HL-60/S4 (cell line): ENCODE data around the gene E4F1.
"Not testable (repeated sequence)": the region's sequence is repeated elsewhere in the genome, so short reads cannot be mapped to it uniquely, and the experiment has no call there.

Experiments
- in situ Hi-C: fragments of 300-500 bp; cut with MboI; formaldehyde crosslinking; loops from 2 replicates; pipeline ENCODE4 v1.14.3; 2022; ENCODE audit warnings: low sequenced_read_pairs

Gene E4F1

DNA sequence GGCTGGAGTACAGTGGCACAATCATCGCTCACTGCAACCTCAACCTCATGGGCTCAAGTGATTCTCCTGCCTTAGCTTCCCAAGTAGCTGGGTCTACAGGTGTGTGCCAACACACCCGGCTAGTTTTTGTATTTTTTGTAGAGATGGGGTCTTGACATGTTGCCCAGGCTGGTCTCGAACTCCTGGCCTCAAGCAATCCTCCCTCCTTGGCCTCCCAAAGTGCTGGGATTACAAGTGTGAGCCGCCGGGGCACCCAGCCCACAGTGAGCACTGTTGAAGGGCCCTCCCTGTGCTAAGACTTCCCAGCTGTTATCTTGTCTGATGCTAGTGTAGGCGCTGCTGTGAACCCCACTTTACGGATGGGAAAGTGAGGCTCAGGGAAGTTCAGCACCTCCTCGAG lies 35.0 kb upstream of the E4F1 start:
- in situ Hi-C loops = no loop called here

DNA sequence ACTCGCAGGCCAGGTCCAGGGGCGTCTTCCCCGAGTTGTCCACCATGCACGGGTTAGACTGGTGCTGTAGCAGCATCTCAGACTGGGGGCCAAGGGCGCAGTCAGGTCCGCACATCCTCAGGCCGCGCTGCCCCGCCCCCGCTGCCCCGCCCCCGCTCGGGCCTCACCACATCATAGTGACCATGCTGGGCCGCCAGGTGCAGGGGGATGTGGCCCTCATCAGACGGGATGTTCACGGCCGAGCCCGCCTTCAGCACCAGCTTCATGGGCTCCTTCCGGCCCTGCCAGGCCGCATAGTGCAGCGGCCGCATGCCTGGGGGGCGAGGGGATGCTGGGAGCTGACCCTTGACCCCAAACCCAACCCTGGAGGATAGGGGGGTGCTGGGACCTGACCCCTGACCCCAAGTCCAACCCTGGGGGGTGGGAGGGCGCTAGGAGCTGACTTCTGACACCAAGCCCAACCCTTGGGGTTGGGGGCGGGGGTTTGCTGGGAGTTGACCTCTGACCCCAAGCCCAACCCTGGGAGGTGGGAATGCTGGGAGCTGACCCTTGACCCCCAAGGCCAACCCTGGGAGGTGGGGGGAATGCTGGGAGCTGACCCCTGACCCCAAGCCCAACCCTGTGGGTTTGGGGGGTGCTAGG lies 34.0 kb upstream of the E4F1 start:
- in situ Hi-C loops = no loop called here

DNA sequence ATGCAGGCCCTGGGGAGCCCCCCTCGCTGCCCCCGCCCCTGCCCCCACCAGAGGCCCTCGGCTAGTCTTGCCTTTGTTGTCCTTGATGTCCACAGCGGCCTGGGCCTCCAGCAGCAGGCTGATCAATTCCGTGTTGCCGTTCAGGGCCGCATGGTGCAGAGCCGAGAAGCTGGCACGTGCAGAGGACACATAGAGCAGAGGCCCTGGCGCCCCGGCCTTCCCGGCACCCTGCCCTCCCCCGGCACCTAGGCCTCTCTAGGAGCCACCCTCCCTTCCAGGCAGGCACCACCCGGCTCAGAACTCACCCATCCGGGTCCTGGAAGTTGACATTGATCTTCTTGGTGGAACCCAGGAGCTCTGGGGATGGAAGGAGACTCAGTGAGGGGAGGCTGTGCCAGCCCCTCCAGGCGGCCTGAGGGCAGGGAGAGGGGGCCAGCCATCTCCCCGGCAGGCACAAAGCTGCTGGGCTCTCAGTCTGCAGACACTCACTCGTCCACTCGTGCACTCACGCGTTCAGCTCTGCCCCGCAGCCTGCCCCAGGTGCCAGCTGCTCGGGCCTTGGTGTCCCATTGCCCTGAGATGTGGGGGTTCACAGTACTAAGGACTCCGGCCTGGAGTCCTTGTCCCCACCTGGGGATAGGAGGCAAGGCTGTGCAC lies 33.3 kb upstream of the E4F1 start:
- in situ Hi-C loops = no loop called here

DNA sequence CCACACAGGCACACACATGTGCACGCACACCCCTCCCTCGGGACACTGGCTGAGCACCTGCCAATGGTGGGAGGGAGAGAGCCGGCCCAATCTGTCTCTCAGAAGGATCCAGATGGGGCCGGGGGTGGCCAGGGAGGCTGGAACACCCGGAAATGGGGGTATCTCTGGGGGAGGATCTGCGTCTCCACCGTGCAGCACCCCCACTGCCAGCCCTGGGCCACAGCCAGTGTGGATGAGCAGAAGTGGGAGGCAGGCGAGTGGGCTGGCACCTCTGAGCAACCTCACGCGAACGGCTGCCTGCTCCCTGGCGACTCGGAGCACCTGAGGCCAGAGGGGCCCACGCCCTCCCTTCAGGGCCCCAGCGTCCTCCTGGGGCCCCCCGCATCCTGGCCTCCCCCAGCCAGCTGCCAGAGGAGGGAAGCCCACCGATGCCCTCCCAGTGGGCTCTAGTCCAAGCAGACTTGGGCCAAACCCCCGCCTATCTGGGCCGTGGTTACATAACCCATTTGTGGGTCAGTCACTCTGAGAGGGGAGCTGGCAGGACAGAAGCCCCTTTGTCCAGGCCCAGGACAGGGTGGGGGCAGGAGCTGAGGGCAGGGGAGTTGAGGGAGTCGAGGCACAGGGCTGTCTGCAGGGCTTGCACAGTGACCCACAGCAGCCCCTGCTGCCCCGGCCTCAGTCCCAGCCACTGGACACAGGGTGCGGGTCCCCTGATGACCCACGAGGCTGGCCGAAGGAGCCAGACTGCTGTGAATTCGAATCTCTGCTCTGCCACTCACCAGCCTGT lies 32.5 kb upstream of the E4F1 start:
- in situ Hi-C loops = no loop called here

DNA sequence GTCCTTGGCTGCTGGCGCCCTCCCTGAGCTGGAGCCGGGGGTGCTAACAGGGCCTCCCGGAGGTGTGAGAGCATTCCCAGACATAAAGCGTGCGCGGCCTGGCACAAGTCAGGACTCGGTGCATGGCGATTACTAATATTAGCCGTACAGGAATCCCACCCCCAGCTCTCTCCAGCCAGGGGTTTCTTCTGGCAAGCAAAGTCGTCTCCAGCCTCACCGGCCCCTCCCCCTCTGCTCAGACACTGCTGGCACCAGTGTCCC lies 32.0 kb upstream of the E4F1 start:
- in situ Hi-C loops = no loop called here

DNA sequence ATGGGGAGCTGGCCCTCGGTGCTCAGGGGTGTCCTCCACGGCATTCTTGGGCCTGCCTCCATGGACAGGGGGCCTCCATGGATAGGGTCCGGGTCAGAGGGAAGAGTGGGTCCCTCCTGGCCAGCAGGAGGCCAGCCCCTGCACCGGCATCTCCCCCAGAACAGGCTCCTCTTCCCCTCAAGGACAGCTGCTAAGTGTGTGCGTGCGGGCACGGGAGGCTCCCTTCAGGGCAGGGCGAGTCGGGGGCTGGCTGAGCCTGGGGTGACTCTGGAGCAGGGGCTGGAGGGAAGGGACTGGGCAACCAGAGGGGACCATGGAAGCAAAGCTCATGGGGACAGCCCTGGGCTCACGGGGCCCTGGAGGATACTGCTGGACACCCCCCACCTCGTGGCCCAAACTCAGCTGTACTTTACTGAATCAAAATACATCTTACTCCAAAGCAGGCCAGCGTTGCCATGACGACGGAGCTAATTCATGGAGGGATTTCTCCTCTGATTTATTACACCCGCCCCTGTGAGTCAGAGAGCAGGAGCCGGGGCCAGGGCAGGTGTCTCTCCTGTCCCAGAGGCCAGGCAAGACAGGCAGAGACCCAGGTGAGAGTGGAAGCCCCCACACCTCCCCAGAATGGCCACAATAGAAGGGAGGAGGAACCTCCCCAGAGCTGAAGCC lies 29.1 kb upstream of the E4F1 start:
- in situ Hi-C loops = no loop called here

DNA sequence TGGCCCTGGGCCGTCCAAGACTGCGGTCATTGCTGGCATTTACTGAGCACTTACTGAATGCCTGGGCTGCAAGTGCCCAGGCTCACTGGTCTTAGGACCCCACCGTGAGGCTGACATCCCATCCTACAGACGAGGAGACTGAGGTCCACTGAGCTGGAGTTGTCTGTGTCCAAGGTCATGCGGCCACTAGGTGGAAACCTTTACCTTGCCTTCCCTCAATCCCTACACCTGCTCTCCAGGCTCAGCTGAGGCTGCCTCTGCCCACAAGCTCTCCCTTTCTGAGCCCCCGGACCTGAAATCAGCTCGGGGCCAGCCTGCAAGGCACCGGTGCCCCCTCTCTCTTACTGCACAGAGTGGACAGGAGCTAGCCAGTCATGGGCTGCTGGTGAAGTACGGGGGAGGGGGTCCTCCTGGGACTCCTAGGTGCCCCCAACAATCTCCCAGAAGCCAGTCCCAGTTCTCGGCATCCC lies 28.5 kb upstream of the E4F1 start:
- in situ Hi-C loops = no loop called here

DNA sequence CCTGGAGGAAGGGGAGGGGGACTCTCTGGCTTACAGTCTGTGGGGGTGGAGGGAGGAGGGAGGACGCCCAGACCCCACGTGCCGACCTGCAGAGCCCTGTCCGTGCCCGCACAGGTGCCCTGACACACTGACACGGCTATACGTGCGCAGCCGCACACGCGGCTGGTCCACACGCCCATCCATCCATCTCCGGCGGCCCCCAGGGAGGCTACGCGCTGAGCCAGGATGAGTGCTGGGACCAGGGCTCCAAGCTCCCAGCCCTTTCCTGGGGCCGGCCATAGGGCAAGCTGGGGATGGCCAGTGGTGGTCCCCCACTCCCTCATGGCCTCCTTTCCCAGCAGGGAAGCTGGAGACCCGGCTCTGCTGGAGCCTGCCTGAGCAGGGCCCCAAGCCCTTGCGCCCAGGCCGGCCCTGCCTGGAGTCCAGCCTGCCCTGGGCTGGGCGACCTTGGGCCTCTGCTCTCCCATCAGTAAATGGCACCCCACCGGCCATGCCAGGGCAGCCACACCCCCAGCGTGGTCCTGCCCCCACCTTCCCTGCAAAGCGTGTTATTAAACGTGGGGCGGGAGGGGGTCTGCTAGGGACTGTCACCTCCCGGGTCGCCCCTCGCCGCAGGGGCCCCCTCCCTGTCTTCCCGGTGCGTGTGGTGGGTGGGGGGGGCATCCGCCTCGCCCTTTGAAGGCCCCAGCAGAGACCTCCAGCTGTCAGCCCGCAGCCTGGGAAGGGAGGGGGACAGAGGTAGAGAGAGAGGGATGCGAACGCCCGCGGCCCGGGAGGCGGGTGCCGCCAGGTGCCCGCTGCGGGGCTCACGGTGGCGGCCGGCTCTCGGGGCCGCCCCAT lies 27.8 kb upstream of the E4F1 start:
- in situ Hi-C loops = no loop called here

DNA sequence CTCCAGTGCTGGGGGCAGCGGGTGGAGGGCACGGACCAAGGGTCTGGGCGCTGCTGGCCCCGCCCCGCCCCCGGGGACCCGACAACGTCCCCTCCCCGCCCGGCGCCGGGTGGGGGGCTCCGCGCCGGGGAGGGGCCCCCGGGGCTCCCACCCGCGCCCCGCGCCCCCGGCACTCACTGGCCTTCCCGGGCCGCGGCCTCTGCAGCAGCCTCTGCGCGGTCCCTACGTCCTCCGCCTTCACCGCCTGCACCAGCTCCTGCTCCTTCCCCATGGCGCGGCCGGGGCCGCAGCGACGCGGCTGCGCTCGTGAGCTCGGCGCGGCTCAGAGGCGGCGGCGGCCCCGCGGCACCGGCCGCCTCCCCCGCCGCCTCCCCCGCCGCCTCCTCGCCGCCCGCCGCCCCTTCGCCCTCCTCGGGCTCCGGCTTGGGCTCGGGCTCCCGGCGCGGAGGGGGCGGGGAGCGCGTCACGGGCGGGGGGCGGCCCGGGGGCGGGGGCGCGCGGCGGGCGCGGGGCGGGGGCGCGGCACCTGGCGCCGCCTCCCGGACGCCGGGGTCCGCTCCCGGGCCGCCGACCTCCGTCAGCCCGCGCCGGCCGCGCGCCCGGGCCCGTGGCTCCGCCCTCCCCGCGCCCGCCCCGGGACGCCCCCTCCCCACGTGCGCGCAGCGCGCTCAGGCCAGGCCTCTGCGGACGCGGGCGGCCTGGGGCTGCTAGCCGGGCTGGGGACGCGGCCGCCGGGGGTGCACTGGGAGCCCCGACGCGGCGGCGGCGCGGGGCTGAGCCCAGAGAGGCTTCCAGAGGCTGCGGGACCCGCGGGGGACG lies 27.0 kb upstream of the E4F1 start, which contains the start of gene CASKIN1:
CASKIN1 (minus strand) TSS at position 444 of the 819 bp plus-strand sequence; CDS start at position 271, 173 bp downstream.
- in situ Hi-C loops = no loop called here

DNA sequence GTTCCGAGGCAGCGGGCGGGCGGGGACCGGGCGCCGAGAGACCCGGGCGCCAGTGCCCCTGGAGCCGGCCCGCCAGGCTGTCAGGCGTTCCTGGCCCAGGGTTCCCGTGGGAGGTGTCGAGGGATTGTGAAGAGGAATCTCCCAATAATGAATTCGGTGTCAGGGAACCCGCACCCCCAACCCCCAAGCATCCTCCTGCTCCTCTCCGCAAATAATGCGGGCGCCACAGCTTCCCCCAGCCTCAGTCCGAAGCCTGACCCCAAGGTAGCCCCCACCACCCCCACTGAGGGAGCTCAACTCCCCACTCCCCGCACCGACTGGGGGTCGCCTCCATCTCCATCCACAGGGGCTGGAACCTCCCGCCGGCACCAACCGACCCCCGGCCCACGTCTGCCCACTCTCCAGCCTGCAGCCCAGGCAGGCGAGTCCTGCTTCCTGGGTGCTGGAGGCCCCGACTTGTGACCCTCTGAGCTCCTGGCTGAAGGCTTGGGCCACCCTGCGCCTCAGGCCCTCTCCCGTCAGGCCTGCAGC lies 26.3 kb upstream of the E4F1 start:
- in situ Hi-C loops = no loop called here

DNA sequence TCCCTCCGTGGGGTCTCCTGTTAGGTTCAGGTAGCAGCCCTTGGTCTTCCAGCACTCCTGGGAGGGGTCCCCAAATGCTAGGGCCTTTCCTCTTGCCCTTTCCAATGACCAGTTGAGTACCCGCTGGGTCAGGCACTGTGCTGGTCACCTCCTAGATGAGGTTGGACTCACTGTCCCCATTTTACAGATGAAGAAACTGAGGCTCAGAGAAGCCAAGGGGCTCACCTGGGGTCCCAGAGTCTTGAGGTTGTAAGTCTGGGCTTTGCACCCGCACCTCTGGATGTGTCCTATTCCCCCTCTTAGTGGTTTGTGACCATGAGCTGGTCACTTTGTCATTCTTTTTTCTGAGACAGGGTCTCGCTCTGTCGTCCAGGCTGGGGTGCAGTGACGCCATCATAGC lies 25.6 kb upstream of the E4F1 start:
- in situ Hi-C loops = no loop called here

DNA sequence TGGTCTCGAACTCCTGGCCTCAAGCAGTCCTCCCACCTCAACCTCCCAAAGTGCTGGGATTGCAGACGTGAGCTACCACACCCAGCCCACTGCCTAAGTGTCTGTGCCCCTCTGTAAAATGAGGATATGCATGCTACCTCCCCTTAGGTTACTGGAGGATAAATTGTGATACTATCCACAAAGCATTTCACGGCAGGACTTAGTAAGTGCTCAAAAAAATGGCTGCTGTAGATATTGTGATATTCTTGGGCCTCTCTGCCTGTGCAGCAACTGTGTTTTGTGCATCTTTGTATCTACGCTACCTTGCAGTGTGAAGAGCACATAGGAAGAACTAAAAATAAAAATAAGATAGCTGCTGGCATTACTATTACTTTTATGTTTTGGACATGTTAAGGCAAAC lies 25.1 kb upstream of the E4F1 start:
- in situ Hi-C loops = no loop called here

DNA sequence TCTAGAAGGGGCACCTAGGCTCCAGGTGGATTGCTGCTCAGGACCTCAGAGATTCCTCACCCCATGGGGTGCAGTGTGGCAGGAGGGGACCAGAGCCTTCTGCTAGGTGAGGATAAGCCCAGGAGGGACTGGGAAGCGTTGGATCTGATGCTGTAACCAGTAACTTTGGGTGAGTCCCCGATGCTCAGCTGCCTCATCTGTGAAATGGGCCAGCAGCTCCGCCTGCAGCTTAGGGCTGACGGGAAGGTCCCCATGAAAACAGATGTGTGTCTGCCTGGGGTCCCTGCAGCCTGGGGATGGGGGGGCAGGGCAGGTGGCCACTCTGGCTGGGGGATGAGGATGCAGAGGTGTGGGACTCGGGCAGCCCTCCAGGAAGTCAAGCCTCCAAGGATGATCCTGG lies 24.3 kb upstream of the E4F1 start:
- in situ Hi-C loops = no loop called here

DNA sequence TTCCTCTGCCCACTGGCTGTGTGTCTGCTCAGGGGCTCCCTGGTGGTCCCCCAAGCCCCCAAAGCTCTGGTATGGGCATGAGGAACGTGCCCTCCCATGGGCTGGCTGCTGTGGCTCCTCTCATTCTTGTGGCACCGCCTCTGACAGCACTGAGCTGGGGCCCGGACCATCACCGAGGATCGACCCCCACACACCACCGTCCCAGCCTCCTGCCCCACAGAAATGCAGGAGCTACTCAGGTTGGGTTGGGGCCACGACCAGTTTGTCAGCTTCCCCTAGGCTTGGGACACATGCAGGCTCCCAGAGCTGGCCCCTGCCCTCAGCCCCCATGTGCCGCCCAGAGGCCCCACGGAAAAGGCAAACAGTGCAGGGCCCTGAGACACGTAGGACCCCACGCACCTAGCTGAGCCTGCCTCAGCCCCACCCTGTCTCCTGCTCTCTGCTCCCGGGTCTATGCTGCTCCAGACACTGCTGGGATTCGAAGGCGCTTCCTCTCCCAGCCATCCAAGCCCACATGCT lies 23.7 kb upstream of the E4F1 start:
- in situ Hi-C loops = no loop called here

DNA sequence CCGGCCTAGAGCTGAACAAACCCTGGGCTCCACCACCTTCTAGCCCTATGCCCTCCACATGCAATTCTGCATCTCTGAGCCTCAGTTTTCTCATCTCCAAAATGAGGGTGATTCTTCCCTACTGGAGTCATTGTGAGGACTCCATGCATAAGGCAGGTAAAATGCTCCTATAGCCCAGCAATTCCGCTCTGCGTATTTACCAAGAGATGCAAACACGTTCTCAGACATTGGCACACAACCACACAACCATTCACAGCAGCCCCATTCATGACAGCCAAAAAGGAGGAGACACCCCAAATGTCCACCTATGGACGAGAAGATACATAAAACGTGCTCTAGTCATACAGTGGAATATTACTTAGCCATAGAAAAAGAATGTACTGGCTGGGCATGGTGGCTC lies 23.1 kb upstream of the E4F1 start:
- in situ Hi-C loops = no loop called here

DNA sequence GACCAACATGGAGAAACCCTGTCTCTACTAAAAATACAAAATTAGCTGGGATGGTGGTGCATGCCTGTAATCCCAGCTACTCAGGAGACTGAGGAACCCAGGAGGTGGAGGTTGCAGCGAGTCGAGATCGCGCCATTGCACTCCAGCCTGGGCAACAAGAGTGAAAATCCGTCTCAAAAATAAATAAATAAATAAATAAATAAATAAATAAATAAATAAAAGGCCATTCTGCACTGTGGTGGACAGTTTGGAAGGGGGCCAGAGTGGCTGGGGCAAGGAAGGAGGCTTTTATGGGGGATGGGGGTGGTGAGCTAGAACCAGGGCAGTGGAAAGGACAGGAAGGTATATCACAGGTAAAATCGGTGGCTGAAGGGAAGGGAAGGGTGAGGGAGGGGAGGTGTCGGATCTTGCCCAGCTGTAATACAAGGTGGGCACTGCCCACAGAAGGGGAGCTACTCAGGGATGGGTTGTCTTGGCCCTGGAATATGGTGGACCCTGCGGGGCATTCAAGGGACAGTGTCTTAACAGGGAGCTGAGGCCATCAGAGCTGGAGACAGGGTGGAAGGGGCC lies 20.2 kb upstream of the E4F1 start:
- in situ Hi-C loops = not testable (repeated sequence)

DNA sequence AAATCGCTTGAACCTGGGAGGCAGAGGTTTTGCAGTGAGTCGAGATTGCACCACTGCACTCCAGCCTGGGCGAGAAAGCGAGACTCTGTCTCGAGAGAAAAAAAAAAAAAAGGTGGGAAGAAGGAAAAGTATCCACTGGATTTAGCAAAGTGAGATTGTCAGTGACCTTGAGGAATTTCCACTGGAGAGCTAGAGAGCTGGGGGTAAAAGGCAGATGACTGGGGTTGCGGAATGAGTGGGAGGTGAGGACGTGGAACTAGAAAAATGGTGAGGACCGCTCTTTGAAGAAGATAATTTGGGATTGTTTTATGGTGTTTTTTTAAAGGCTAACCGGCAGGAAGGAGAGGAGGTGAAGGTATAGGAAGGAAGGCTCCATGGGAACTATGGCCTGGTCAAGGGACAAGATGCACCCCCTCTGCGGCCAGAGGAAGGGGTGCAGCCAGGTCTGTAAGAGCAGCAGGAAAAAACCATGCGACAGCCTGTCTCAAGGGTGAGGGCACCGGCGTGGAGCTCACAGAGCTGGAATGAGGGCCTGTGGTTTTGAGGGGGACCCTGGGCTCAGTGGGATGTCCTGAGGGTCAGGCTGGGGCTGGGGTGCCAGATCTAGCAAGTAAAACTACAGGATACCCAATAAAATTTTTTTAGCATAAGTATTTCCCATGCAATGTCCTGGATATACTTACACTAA lies 18.8 kb upstream of the E4F1 start:
- in situ Hi-C loops = no loop called here

DNA sequence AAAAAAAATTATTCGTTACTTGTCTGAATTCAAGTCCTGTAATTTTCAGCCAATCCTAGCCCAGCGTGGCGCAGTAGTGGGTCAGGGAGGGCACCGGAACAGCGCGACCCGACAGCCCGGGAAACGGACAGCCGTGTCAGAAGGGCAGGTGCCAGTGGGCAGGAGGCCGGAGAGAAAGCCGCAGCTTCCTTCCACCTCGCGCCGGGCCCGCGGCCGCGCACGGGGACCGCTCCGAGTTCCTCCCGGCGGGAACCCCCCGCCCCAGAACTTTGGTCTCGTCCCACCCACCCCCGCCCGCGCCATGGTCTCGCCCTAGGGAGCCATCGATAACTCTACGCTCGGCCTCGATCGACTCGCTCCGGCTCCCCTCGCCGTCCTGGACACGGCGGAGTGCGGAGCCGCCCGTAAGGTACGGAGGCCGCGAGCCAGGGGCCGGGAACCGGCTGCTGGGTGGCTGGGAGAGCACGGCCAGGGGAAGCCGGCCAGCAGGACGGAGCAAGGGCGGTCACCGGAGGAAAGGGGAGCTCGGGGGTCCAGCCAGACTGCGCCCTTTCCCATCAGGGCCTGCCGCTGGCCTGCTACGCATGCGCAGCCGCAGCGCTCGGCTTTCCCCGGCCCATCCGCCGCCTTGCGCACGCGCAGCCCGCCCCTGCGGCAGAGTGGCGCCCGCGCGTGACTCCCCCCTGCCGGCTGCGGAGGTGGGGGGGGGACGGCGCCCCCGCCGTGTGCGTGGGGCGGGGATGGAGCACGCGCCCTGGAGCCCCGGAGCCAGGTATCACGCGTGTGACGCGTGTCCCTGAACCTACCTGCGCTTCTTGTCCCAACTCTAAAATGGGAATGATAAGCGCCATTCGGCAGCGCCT lies 18.1 kb upstream of the E4F1 start, which contains the start of gene MLST8:
MLST8 (plus strand) TSS at position 351 of the 863 bp plus-strand sequence. CDS start 632 bp downstream, outside the sequence.
- in situ Hi-C loops = no loop called here
